Hepatocyte (in vitro differentiated cells): ENCODE measurements around the gene CRTAP.

Source experiments
- CTCF ChIP-seq: fragments of 200-600 bp; sonication (generic); IDR thresholded peaks from 2 replicates; pipeline ENCODE4 v1.5.1; 2016; ENCODE audit warnings: antibody characterized with exemption, mild to moderate bottlenecking; ENCODE audit not compliant: poor library complexity
- EZH2 ChIP-seq: fragments of 200-600 bp; sonication (generic); IDR thresholded peaks from 2 replicates; pipeline ENCODE4 v1.6.1; 2016; ENCODE audit warnings: antibody characterized with exemption, mild to moderate bottlenecking, borderline replicate concordance
- EZH2phosphoT487 ChIP-seq: fragments of 200-600 bp; sonication (generic); IDR thresholded peaks from one replicate; pipeline ENCODE4 v1.6.1; 2018; ENCODE audit warnings: antibody characterized with exemption, mild to moderate bottlenecking, low read depth, moderate library complexity; ENCODE audit not compliant: unreplicated experiment, severe bottlenecking

DNA sequence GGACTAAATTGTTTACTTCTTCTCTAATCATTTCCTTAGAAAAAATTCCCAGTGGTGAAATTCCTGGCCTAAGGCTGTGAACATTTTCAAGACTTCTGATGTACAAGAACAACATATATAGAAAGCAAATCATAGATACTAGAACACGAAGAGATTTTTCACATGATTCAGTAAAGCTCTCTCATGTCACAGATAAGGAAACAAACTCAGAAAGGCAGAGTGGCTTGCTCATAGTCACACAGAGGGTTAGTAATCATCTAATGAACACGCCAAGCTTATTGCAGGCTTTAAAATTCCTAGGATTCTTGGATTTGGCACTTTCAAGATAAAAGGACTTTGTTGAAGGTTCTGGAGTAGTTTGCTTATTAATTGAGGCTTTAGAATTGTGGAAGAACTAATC is 26.2 kb downstream of the CRTAP start:
- TF ChIP-seq CTCF (no peak), EZH2 (no peak), EZH2phosphoT487 (no peak)
